ENCODE results near the gene MTCH1. TPM values are rescaled to one million over a fixed set of nuclear protein-coding genes. Genes with fewer than 3 reads are reported as not detected.
"Not testable (repeated sequence)": the region's sequence is repeated elsewhere in the genome, so short reads cannot be mapped to it uniquely, and the experiment has no call there.

MTCH1 gene
- total RNA-seq, 1 donor from 2014 or later: 154 TPM

DNA sequence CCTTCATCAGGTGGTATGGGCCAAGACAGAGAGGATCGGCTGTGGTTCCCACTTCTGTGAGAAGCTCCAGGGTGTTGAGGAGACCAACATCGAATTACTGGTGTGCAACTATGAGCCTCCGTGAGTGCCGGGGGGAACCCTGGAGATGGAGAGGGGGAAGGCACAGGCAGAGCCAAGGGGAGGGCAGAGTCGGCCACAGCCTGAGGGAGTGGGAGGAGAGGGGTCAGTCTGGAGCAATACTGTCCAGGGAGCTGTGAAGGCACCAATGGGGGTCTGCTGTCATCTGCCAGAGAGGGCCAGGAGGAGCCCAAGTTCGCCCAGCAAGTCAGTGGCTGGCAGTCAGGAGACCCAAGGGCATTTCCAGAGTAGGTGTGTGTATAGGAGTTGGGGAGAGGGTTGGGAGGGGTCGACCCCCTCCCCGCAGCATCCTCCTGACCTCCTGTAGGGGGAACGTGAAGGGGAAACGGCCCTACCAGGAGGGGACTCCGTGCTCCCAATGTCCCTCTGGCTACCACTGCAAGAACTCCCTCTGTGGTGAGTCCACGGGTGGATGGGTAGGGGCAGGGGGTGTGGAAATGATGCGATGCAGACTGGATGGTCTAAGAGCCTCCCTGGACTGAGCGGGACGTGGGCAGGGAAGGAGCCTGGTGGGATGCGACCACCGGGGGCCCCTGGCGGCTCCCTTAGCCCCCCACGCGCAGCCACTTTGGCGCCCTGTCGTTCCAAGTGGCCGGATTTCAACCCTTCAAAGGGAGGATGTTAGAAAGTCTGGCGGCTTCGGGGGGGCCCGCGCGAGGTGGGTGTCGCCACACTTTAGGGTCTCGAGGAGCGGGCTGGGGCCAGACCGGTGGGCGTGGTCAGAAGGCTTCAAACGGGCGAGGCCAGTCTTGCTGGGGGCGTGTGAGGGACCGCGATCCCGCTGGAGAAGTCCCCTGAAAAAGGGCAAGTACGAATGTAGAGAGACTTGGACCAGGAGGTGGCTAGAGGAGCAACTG is 24.3 kb downstream of the MTCH1 start:
- DNase-seq (ENCODE audit: low spot score) (peak; percentile 63), ATAC-seq (no peak)
- intact Hi-C loops (cut with DNase I): no loop called here

DNA sequence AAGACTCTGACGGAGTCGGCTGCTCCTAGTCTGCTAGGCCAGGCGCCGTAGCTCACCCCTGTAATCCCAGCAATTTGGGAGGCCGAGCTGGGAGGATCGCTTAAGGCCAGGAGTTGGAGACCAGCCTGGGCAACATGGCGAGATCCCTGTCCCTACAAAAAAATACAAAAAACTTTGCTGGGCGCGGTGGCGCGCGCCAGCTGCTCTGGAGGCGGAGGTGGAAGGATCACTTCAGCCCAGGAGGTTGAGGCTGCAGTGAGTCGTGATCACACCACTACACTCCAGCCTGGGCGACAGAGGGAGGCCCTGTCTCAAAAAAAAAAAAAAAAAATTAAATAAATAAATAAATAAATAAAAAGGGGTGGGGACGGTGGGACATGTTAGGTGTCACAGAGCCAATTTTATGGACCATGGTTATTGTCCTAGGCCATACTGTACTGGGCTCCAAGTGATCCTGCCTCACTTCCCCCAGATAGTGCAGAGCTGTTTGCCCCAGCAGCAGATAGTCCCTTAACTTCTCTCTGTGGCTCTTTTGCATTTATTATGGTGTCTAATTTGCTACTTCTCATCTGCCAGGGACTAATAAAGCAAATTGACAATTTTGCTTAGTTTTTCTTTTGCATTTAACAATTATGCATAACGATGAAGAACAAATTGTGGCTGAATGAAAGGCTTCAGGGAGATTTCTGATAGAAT is 26.3 kb downstream of the MTCH1 start:
- ATAC-seq (no peak), DNase-seq (ENCODE audit: low spot score) (no peak)
- intact Hi-C loops (cut with DNase I): no loop called here

GRCh38 chr6:36958775-36959554 is 27.0 kb downstream of the MTCH1 start:
- intact Hi-C loops (cut with DNase I): no loop called here
- DNase-seq (ENCODE audit: low spot score) (peak; percentile 58), ATAC-seq (no peak)

GRCh38 chr6:36957773-36958271 is 28.2 kb downstream of the MTCH1 start:
- intact Hi-C loops (cut with DNase I): no loop called here
- DNase-seq (ENCODE audit: low spot score) (peak; percentile 60), ATAC-seq (peak; percentile 50)

- peak; percentile 13 for DNase-seq (ENCODE audit: low spot score)
- ATAC-seq: no peak
- intact Hi-C loops (cut with DNase I): no loop called here
These were observed 29.6 kb downstream of the MTCH1 start for GRCh38 chr6:36956446-36956820.

DNA sequence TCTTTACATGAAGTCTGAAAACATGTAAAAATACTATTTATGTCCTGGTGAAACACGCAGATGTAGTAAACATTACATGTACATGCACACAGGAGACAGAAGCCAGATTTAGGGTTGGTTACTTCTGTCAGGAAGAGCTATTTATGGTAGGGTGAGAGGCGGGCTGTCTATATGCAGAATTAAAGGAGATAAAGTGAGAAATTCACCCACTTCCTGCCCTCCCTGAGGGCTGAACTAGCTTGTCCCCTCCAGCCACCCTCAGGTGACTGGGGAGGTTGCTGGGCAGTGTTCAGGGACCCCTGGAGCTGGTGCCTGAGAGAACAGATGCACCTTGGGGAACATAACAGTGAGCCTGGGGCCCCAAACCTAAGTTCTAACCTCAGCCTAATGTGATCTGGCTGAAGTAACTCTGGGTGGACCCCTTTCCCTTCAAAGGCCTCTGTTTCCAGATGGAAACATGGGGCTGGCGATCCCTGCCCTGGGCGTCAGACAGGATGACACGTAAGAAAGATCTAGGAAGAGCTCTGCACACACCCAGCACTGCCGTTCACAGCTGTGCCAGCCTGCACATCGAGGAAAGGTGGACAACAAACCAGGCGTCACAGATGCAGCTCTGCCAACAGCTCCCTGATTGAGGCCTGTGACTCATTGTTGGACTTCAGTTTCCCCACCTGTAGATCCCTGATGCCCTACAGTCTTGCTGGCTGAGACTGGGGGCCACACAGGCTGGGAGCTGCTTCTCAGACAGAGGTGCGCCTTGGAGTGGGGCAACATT is 30.1 kb downstream of the MTCH1 start:
- DNase-seq (ENCODE audit: low spot score) (peak; percentile 53), ATAC-seq (peak; percentile 30)
- intact Hi-C loops (cut with DNase I): no loop called here

DNA sequence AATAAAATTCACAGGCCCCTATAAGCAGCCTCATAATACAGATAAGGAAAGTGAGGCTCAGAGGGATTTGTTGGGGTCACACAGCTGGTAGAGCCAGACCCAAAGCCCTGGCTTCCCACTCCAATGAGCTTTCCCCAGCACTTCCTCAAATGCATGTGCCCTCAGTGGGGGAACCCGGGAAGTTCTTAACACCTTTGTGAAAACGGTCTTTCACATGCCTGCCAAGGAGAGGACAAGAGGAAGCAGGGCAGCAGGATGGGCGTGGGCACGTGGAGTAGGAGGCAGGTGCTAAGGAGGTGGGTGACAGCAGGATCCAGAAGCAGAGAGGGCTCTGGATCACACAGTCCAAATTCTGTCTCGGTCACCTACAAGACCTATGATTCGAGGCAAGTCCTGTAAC is 30.9 kb downstream of the MTCH1 start:
- ATAC-seq (peak; percentile 8), DNase-seq (ENCODE audit: low spot score) (peak; percentile 47)

DNA sequence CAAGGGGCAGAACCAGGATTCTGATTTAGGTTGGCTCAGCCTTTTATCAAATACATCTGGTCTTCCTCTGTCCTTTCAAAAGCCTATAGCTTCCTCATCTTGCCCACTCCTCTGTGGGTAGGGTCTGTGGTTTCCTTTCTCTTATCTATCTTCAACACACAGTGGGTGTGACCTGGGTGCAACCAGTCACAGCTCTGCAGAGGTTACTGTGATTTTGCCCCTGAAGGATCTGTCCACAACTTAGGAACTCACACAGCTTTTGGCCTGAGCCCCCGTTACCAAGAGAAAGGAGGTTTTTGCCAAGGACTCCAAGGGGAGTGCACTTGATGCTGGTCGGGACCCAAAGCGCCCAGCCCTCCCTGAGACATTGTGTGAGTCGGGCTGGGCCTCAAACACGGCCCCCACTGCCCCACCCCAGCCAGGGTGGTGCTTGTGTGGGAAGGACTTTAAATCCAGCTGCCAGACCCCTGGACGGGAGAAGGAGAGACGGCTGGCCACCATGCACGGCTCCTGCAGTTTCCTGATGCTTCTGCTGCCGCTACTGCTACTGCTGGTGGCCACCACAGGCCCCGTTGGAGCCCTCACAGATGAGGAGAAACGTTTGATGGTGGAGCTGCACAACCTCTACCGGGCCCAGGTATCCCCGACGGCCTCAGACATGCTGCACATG is 31.6 kb downstream of the MTCH1 start, which contains the start of gene PI16:
Gene PI16, plus strand, starts transcription at position 477 of the 670 bp plus-strand sequence. Its CDS starts 23 bp downstream, at position 500.
- peak; percentile 71 for ATAC-seq
- peak; percentile 54 for DNase-seq (ENCODE audit: low spot score)
- intact Hi-C loops (cut with DNase I): no loop called here

More for the DNA sequence above, 30.9 kb downstream of the MTCH1 start:
- intact Hi-C loops (cut with DNase I): no loop called here

- DNase-seq (ENCODE audit: low spot score): peak; percentile 18
- intact Hi-C loops (cut with DNase I): no loop called here
- no peak for ATAC-seq
These were observed 32.1 kb downstream of the MTCH1 start for GRCh38 chr6:36953931-36954261.

DNA sequence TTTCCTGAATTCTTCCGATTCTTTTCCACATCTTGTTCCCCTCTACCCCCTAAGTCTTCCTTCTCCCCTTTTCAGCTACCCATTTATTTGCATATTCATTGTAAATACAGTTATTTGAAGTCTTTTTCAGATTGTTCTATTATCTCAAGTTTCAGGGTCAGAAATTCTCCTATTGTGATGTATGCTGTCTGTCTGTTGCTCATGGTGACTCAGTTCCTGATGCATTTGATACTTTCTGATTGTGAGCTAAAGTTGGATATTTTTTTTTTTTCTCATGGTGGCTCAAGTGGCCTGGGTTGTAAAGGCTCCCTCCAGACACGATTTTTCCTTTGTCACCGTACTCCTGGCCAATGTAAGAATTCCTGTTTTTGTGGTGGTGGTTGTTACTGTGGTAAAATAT is 36.4 kb downstream of the MTCH1 start:
- ATAC-seq: no peak
- no peak for DNase-seq (ENCODE audit: low spot score)
- intact Hi-C loops (cut with DNase I): no loop called here

GRCh38 chr6:36949076-36949475 is 36.9 kb downstream of the MTCH1 start:
- ATAC-seq; intact Hi-C loops (cut with DNase I); DNase-seq (ENCODE audit: low spot score): not testable (repeated sequence)

- DNase-seq (ENCODE audit: low spot score) (no peak), ATAC-seq (peak; percentile 49)
- intact Hi-C loops (cut with DNase I): no loop called here
These were observed 38.2 kb downstream of the MTCH1 start for GRCh38 chr6:36947570-36948351.

DNA sequence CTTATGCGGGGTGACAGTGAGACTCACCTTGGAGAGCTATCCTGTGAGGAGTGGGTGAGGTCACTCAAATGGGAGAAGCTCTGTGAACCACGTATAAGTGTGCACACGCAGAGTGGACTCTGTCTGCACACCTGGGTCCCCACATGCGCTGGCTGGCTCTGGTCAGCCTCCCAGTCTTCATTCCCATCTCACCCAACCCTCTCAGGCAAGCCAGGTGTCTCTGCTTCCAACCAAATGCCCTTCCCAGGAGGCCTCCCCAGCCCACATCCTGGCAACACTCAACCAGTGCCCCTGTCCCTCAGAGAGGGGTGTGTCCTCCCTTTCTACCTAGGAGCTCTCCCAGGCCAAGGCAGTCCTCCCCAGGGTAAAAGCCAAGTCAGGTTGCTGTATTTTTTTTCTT is 39.5 kb downstream of the MTCH1 start:
- intact Hi-C loops (cut with DNase I): no loop called here
- DNase-seq (ENCODE audit: low spot score) (no peak), ATAC-seq (no peak)

DNA sequence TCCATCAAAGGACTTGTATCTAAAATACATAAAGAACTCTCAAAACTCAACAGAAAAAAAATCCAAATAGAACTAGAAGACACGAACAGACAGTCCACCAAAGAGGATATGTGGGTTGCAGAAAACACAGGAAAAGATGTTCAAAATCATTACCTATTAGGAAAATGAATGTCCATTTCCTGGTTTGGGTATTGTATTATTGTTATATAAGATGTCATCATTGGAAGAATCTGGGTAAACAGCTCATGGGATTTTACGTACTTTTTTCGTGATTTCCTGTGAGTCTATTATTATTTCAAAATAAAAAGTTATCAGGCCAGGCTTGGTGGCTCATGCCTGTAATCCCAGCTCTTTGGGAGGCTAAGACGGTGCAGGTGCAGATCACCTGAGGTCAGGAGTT is 40.7 kb downstream of the MTCH1 start:
- intact Hi-C loops (cut with DNase I): no loop called here
- ATAC-seq (no peak), DNase-seq (ENCODE audit: low spot score) (no peak)

- no peak for ATAC-seq
- no peak for DNase-seq (ENCODE audit: low spot score)
- intact Hi-C loops (cut with DNase I): no loop called here
These were observed 41.3 kb downstream of the MTCH1 start for GRCh38 chr6:36944650-36945049.

GRCh38 chr6:36942329-36942728 is 43.7 kb downstream of the MTCH1 start:
- intact Hi-C loops (cut with DNase I); DNase-seq (ENCODE audit: low spot score); ATAC-seq: not testable (repeated sequence)

DNA sequence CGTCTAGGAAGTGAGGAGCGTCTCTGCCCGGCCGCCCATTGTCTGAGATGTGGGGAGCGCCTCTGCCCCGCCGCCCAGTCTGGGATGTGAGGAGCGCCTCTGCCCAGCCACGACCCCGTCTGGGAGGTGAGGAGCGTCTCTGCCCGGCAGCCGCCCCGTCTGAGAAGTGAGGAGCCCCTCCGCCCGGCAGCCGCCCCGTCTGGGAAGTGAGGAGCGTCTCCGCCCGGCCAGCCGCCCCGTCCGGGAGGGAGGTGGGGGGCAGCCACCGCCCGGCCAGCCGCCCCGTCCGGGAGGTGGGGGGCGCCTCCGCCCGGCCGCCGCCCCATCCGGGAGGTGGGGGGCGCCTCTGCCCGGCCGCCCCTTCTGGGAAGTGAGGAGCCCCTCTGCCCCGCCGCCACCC is 44.4 kb downstream of the MTCH1 start:
- ATAC-seq; DNase-seq (ENCODE audit: low spot score): not testable (repeated sequence)
- intact Hi-C loops (cut with DNase I): loop anchor here (2.0 kb wide), 1 partner anchor 69 kb away; no protein-coding TSS in a partner anchor
